CD4-positive, alpha-beta T cell treated with Interleukin-4 for 1 hour (primary cell): ENCODE data around the gene MSANTD2.

Source experiments
- DNase-seq, 2 donors: peaks; one replicate each; pipeline ENCODE4 v3.0.0-alpha.2; 2020 to 2022

MSANTD2 gene

GRCh38 chr11:124769806-124770774, 30.1 kb downstream of the MSANTD2 start:
- DNase-seq, result no peak

- DNase-seq, result no peak
Observed at GRCh38 chr11:124768914-124769313, 31.3 kb downstream of the MSANTD2 start.

- no peak for DNase-seq
Observed at GRCh38 chr11:124766156-124766555, 34.0 kb downstream of the MSANTD2 start.

- peak; percentile 84 to 85 for DNase-seq
Observed at GRCh38 chr11:124763156-124763947, 36.9 kb downstream of the MSANTD2 start.

- DNase-seq, result no peak
Observed at GRCh38 chr11:124762624-124763155, 37.5 kb downstream of the MSANTD2 start.

- peak; percentile 66 to 72 for DNase-seq
Observed at GRCh38 chr11:124762105-124762623, 38.0 kb downstream of the MSANTD2 start, which contains the start of gene ESAM. ESAM (minus strand) TSS chr11:124762290; CDS start chr11:124762154, 136 bp downstream.

GRCh38 chr11:124761301-124762104, 38.7 kb downstream of the MSANTD2 start:
- no peak for DNase-seq

GRCh38 chr11:124760806-124761205, 39.4 kb downstream of the MSANTD2 start:
- no peak for DNase-seq

GRCh38 chr11:124760205-124760652, 40.0 kb downstream of the MSANTD2 start:
- no peak for DNase-seq

- DNase-seq, result no peak
Observed at GRCh38 chr11:124759266-124760204, 40.7 kb downstream of the MSANTD2 start.

GRCh38 chr11:124758355-124759265, 41.6 kb downstream of the MSANTD2 start:
- peak; percentile 67 to 78 for DNase-seq

GRCh38 chr11:124757320-124757719, 42.9 kb downstream of the MSANTD2 start:
- no peak for DNase-seq

GRCh38 chr11:124756753-124757227, 43.4 kb downstream of the MSANTD2 start:
- no peak for DNase-seq

- DNase-seq, result no peak
Observed at GRCh38 chr11:124756033-124756752, 44.0 kb downstream of the MSANTD2 start.

- no peak for DNase-seq
Observed at GRCh38 chr11:124754710-124755109, 45.5 kb downstream of the MSANTD2 start.

- DNase-seq, result no peak
Observed at GRCh38 chr11:124754309-124754708, 45.9 kb downstream of the MSANTD2 start.

- no peak for DNase-seq
Observed at GRCh38 chr11:124753624-124754023, 46.6 kb downstream of the MSANTD2 start.

GRCh38 chr11:124753205-124753604, 47.0 kb downstream of the MSANTD2 start:
- no peak for DNase-seq
